GM19455 (cell line): ENCODE data around the gene BANP.
"Not testable (repeated sequence)": the region's sequence is repeated elsewhere in the genome, so short reads cannot be mapped to it uniquely, and the experiment has no call there.

Source experiments
- ATAC-seq: cut with Tn5 transposase; IDR thresholded peaks from one replicate; pipeline ENCODE4 v1.9.1; 2021; ENCODE audit not compliant: unreplicated experiment

BANP gene

GRCh38 chr16:87965417-87965816 is 14.2 kb downstream of the BANP start:
- ATAC-seq = no peak

- ATAC-seq = no peak
Observed at GRCh38 chr16:87966064-87966645, 14.9 kb downstream of the BANP start.

DNA sequence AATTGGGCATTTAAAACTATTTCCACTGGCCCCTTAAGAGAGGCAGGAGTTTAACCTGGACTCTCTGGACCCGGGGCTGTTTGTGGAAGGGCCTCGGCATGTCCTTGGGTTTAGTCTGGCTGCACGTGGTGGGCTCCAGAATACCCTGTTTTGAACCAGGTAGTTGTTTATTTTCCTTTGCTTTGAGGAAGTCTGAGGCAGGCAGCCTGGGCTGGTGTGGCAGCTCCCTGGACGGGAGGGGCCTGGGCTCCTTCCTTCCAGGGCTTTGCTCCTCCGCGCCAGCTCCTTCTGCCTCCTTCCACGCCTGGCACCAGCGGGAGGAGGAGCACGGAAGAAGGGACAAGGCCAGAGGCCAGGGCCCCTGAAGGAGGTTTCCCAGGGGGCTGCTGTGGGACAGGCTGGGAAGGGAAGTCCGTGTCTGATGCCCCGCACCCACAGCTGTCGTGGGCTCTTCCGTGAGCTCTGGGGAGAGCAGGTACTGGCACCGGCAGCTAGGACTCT is 15.5 kb downstream of the BANP start:
- ATAC-seq = no peak

DNA sequence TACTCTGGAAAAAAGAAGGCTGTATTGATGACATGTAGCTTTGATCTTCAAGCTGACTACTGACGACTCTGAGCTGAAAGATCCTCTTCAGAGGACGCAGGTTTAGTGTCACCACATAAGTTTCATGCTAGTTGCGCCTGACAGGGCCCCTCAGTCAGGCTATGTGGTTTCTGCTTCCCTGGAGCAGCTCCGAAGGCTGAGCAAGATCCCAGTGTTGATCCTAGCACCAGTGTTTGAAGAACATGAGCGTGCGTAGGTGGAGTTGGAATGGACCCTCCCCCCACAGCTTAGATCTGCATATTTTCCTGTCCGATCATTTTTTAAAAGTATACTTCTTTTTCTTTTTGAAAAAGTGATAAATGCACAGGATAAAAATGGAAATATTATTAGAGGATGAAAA is 17.3 kb downstream of the BANP start:
- ATAC-seq = no peak

- no peak for ATAC-seq
Observed at GRCh38 chr16:87970186-87970585, 19.0 kb downstream of the BANP start.

DNA sequence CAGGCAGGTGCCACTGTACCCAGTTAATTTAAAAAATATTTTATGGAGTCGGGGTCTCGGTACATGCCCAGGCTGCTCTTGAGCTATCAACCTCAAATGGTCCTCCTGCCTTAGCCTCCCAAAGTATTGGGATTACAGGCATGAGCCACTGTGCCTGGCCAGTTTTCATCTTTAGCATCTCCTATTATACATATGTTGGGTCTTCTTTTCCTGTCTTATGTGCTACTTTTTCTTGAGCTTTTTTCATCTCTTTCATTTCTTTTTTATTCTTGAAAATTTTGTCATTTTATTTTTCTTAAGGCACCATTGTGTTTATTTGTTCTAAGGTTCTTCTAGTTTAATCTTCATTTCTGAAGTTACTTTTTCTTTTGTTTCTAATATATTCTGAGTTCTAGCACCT is 20.7 kb downstream of the BANP start:
- no peak for ATAC-seq

DNA sequence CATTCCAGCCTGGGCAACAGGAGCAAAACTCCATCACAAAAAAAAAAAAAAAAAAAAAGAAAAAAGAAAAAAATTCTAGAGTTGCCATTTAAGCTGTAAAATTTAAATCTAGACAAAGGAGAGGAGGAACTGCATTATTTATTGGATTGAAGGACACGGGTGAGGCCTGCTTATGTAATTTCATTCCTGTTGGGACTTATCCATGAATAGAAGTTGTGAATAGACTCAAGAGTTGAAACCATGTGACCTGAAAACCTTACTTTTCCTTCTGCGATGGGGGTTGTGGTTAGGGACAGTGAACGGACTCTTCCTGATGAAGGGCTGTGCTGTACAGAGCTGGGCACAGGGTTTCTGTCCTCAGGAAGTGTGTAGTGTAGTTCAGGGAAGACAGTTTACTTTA is 22.5 kb downstream of the BANP start:
- no peak for ATAC-seq

- no peak for ATAC-seq
Observed at GRCh38 chr16:87974178-87974577, 22.9 kb downstream of the BANP start.

DNA sequence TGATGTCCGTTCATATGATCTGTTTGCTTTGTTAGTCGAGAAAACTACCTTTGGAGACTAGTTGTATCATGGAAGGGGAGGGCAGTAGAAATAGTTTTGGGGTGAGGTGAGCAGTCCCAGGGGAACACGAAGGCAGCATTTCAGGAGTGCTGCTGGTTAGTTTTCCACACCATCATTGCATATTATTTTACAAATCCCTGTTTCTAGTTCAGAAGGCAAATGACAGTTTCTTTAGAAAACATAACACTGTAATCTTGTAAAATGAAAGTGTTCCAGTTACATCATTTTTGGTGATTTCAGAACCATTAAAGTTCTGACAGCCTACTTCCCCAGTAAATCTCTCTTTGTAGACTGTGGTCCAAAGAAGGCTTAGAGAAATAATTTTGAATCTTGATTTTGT is 25.4 kb downstream of the BANP start:
- no peak for ATAC-seq

- ATAC-seq = no peak
Observed at GRCh38 chr16:87978127-87978526, 26.9 kb downstream of the BANP start.

GRCh38 chr16:87979352-87979751 is 28.1 kb downstream of the BANP start:
- ATAC-seq = no peak

- ATAC-seq = not testable (repeated sequence)
Observed at GRCh38 chr16:87979911-87980630, 28.8 kb downstream of the BANP start.

DNA sequence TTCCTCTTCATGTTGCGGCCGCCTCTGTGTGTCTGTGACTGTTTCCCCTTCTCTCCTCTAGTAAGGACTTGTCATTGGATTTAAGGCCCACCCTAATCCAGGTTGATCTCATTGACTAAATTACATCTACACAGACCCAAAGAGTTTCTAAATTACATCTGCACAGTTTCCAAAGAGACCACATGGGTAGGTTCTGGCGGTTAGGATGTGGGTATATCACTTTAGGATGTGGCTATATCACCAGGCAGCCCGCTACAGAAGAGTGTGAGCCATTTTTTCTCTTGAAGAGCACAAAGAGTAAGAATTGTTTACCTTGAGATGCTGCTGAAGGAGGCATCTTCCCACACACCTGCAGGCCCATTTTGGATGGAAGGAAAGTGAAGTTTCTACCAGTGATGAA is 30.1 kb downstream of the BANP start:
- ATAC-seq = not testable (repeated sequence)

- no peak for ATAC-seq
Observed at GRCh38 chr16:87982581-87983041, 31.4 kb downstream of the BANP start.

GRCh38 chr16:87983072-87983736 is 32.0 kb downstream of the BANP start:
- not testable (repeated sequence) for ATAC-seq

GRCh38 chr16:87983737-87984097 is 32.5 kb downstream of the BANP start:
- ATAC-seq = not testable (repeated sequence)

- not testable (repeated sequence) for ATAC-seq
Observed at GRCh38 chr16:87984180-87984579, 32.9 kb downstream of the BANP start.

- ATAC-seq = no peak
Observed at GRCh38 chr16:87984632-87985267, 33.5 kb downstream of the BANP start.

GRCh38 chr16:87985493-87985892 is 34.3 kb downstream of the BANP start:
- ATAC-seq = not testable (repeated sequence)

DNA sequence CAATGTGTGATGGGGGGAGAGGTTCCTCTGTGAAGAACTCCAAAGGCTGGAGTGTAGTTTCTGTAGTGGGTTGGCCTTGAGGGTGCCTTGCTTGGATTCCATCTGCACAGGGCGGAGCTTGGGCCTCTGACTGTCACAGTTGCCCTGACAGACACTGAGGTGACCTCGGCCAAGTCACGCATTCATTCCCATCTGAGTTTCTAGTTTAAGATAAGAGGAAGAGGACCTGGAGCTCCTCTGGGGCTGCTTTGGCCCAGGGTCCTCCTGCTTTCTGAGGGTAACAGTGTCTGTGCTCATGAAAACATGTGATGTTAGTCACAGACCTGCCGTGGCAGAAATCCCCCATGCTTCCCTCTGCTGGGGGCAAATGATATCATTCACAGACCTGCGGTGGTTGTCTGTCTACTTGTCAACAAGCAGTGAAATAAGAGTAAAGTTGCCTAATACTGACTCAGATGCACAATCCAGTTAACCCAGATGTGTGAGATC is 35.2 kb downstream of the BANP start:
- ATAC-seq = not testable (repeated sequence)

- ATAC-seq = not testable (repeated sequence)
Observed at GRCh38 chr16:87988596-87988995, 37.4 kb downstream of the BANP start.
